PFSK-1 (cell line): ENCODE results near the gene THAP10.

Experiments
- FOXP2 ChIP-seq: optimal IDR thresholded peaks from 2 replicates; pipeline ENCODE3; 2011; ENCODE audit warnings: borderline replicate concordance, control low read depth, inconsistent platforms; ENCODE audit not compliant: insufficient read depth; ENCODE audit errors: extremely low read length, extremely low read depth
- POLR2AphosphoS5 ChIP-seq: IDR thresholded peaks from 2 replicates; pipeline ENCODE4 v1.6.1; 2012; ENCODE audit warnings: low read depth, mild to moderate bottlenecking, control low read depth, low read length, moderate library complexity
- REST ChIP-seq, 2 experiments: IDR thresholded peaks; 2 replicates each; pipeline versions ENCODE4 v1.6.1 to v1.8.0; 2011 to 2012; ENCODE audit warnings: low read depth in 2 of 2, low read length in 2 of 2, control low read depth in 1 of 2, inconsistent platforms in 1 of 2, mild to moderate bottlenecking in 1 of 2, moderate library complexity in 1 of 2; ENCODE audit not compliant: insufficient read depth in 1 of 2
- SIN3A ChIP-seq: IDR thresholded peaks from 2 replicates; pipeline ENCODE4 v1.6.1; 2012; ENCODE audit warnings: mild to moderate bottlenecking, low read length, moderate library complexity, borderline replicate concordance; ENCODE audit not compliant: insufficient read depth
- TAF1 ChIP-seq: IDR thresholded peaks from 2 replicates; pipeline ENCODE4 v1.6.1; 2012; ENCODE audit warnings: low read length, control low read depth, borderline replicate concordance; ENCODE audit not compliant: insufficient read depth

THAP10 gene

GRCh38 chr15:70907784-70908471, 15.7 kb upstream of the THAP10 start:
- no peak for TF ChIP-seq TAF1
- TF ChIP-seq FOXP2: no peak
- no peak for TF ChIP-seq POLR2AphosphoS5
- no peak for TF ChIP-seq SIN3A

GRCh38 chr15:70906842-70907241, 14.6 kb upstream of the THAP10 start:
- no peak for TF ChIP-seq TAF1
- no peak for TF ChIP-seq FOXP2
- no peak for TF ChIP-seq SIN3A
- no peak for TF ChIP-seq REST (IDR thresholded peaks at IDR 0.05; ENCODE audit: insufficient read depth in 1 of 2, low read depth in 2 of 2, low read length in 2 of 2)
- TF ChIP-seq POLR2AphosphoS5: no peak

GRCh38 chr15:70902107-70902506, 9.9 kb upstream of the THAP10 start:
- TF ChIP-seq POLR2AphosphoS5 (no peak), SIN3A (no peak), FOXP2 (no peak), TAF1 (no peak), REST (IDR thresholded peaks at IDR 0.05; ENCODE audit: insufficient read depth in 1 of 2, low read depth in 2 of 2, low read length in 2 of 2) (no peak)

GRCh38 chr15:70892912-70893560, 803 bp upstream of the THAP10 start:
- TF ChIP-seq TAF1: no peak
- TF ChIP-seq SIN3A: no peak
- TF ChIP-seq POLR2AphosphoS5: no peak
- no peak for TF ChIP-seq REST (IDR thresholded peaks at IDR 0.05; ENCODE audit: insufficient read depth in 1 of 2, low read depth in 2 of 2, low read length in 2 of 2)
- TF ChIP-seq FOXP2: no peak

GRCh38 chr15:70882361-70882760, 9.9 kb downstream of the THAP10 start:
- TF ChIP-seq SIN3A (no peak), FOXP2 (no peak), REST (IDR thresholded peaks at IDR 0.05; ENCODE audit: insufficient read depth in 1 of 2, low read depth in 2 of 2, low read length in 2 of 2) (no peak), POLR2AphosphoS5 (no peak), TAF1 (no peak)
